GM12864 (cell line): Measurements from ENCODE around the gene SYS1.

Source experiments
- DNase-seq: peaks from one replicate; pipeline ENCODE4 v3.0.0-alpha.2; 2011; ENCODE audit warnings: low read depth
- H3K4me3 ChIP-seq: 2 replicates; pipeline ENCODE4 v1.5.1; 2011; ENCODE audit warnings: mild to moderate bottlenecking, low read depth, low read length, control low read depth
- TF ChIP-seq, protein P1 (sequence below): IDR thresholded peaks from 2 replicates; pipeline ENCODE4 v1.5.1; 2011; ENCODE audit warnings: low read depth, mild to moderate bottlenecking, moderate library complexity, low read length, control low read depth, inconsistent platforms; ENCODE audit errors: missing control alignments

The SYS1 gene

GRCh38 chr20:45339799-45340198, 23.2 kb upstream of the SYS1 start:
- DNase-seq = no peak
- TF ChIP-seq, protein P1, sequence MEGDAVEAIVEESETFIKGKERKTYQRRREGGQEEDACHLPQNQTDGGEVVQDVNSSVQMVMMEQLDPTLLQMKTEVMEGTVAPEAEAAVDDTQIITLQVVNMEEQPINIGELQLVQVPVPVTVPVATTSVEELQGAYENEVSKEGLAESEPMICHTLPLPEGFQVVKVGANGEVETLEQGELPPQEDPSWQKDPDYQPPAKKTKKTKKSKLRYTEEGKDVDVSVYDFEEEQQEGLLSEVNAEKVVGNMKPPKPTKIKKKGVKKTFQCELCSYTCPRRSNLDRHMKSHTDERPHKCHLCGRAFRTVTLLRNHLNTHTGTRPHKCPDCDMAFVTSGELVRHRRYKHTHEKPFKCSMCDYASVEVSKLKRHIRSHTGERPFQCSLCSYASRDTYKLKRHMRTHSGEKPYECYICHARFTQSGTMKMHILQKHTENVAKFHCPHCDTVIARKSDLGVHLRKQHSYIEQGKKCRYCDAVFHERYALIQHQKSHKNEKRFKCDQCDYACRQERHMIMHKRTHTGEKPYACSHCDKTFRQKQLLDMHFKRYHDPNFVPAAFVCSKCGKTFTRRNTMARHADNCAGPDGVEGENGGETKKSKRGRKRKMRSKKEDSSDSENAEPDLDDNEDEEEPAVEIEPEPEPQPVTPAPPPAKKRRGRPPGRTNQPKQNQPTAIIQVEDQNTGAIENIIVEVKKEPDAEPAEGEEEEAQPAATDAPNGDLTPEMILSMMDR = no peak

DNA sequence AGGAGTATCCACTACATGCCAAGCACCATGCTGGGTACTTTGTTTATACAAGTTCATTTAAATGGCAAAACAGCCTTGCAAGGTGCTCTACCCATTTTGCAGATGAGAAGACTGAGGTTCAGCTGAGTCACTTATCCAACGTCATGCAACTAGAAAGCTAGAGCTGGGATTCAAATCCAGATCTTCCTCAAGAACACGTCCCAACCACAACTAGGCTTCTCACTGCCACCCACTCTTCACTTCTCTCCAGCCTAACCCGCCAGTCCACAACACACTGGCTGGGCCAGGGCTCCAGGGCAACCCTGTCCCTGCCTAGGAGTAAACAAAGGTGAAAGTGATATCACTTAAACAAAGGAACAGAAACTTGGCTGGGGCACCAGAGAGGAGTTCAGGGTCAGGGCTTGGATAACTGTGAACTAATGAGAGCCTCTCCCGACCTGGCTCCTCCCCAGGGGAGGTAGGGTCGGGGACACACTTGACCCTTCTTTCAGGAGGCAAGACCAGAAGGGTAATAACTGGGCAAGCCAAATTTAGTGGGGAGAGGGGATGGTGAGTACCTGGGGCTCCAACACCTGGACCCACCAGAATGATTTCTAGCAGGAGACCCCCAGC, 22.6 kb upstream of the SYS1 start:
- H3K4me3 ChIP-seq = no peak overlapping the region
- DNase-seq = no peak
- TF ChIP-seq, protein P1 = no peak

More at GRCh38 chr20:45339799-45340198, 23.2 kb upstream of the SYS1 start:
- H3K4me3 ChIP-seq = no peak overlapping the region

- TF ChIP-seq, protein P1 = no peak
- no peak for DNase-seq
- no peak overlapping the region for H3K4me3 ChIP-seq
These were observed 22.0 kb upstream of the SYS1 start for GRCh38 chr20:45340951-45341350.

DNA sequence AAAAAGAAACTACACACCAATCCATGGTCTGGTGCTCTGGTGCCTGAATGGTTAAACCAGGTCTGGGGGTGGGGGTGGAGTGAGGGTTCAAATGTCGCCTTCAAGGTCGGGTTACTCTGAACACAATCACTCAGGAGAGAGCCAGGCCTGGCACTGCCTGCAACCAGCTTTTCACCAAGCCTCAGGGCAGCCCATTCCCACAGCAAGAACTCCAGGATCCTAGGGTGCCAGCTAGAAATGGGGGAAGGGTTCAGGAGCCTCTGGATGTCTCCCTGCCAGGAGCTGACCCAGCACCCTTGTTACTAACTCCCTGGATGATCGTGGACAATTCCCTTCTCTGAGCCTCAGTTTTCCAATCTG, 21.4 kb upstream of the SYS1 start:
- TF ChIP-seq, protein P1 = no peak
- no peak for DNase-seq
- H3K4me3 ChIP-seq = no peak overlapping the region

DNA sequence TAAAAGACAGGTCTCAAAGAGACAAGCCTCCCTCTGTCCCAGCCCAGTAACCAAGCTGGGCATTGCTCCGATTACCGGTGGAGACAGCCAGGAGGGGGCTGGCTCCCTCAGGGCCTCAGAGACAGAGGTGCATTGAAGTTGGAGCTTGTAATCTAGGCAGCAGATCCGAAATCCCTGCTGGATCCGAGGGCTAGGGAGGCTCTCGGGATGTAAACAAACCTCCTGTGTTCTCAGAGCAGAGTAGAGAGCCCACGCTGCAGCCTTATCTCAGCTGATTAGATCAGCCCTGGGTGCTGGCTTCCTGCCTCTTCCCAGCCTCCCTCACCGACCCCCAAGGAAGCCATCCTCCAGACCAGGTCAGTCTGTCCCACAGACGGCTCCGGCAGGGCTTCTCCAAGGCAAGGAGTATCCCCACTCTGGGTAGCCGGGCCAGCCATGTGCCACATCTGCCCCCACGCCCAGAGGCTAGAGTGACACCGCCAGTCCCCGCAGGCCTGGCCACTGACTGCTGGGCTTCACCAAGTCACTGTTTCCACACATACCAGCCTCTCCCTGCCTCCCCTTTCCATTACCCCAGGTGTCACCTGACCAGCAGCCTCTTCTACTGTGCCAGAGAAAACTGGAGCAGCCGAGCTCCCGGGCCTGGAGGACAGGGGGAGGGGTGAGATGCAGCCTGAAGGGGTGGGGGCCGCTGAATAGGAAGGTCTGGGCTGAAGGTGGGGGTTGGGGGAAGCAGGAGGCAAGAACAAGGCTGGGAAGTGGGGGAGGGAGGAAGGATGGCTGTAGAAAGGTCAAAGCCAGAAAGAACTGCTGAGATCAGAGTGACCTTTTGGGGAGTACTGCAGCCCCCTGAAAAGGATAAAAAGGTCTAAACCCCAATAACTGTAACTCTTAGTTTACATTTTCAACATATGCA, 20.8 kb upstream of the SYS1 start:
- TF ChIP-seq, protein P1 = no peak
- DNase-seq = no peak
- H3K4me3 ChIP-seq = no peak overlapping the region

DNA sequence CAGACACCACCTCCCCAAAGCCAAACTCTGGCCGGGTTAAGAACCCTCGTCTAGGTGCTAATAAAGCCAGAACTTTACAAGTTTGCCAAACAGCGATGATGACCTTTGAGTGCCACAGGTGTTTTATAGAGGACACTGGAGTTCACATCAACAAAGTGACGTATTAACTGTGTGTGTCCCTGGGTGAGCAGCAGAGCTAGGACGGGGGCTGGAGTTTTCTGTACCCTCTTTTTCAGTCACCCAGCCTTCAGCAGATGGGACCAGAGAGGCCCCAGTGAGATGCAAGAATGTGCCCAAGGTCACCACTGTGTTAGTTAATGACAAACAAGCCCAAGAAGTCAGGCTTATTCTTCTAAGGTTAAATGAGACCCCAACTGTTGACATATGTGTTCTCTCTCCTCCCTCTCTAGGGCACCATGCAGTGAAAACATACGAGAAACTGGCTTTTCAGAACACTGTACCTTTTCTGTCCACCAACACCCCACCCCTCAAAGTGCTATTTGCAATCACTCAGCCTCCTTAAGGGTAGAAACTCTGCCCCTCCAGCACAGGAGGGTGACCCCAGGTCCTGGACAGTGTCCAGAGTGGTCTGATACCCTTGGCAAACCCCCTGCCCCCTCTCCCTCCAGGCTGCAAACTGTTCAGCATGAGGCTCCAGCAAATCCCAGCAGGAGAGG, 20.0 kb upstream of the SYS1 start:
- no peak overlapping the region for H3K4me3 ChIP-seq
- TF ChIP-seq, protein P1 = no peak
- DNase-seq = no peak
